ENCODE data around the gene CDIPT. TPM values are rescaled to one million over a fixed set of nuclear protein-coding genes. Genes with fewer than 3 reads are reported as not detected.

The CDIPT gene
- total and polyA plus RNA-seq, 2 of the 13 experiments (the other 11 are each of a cell fraction or from before 2014, with no cell fraction given), result 54.9 to 97.5 TPM

DNA sequence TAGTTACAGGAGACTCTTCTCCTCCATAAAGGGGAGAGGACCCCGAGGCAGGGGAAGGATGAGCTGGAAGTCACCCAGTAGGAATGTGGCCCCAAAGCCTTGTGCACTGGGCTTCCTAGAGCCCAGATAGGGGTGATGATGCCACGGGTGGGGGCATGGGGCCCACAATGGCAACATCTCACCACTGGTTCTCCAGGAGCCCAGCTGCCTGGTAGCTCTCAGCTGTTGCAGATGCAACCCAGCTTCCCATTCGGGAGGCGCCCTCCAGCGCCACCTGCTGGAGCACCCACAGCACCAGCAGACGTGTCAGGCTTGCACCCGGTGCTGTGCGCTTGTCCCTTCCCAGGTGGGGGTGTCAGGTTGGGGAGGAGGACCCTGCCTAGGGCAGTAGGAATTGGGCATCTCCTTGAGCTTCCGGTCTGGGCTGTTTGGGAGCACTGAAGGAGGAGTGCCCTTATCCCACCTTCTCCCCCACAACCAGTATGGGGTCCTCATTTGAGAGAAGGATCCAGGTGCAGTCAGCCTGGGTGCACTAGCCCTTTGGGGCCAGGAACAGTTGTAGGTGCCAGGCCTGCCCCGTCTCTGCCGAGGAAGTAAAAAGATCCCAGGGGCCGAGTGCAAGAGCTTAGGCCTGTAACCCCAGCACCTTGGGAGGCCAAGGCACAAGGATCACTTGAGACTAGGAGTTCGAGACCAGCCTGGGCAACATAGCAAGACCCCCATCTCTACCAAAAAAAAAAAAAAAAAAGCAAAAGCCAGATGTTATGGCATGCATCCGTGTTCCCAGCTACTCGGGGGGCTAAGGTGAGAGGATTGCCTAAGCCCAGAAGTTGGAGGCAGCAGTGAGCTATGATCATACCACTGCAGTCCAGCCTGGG lies 14.4 kb downstream of the CDIPT start (continued):
- TF ChIP-seq ZBTB3 (CRISPR knock-in tag; IDR thresholded peaks at IDR 0.05; ENCODE audit: borderline replicate concordance, low read depth), result no peak
- TF ChIP-seq ZBTB38 (CRISPR knock-in tag; IDR thresholded peaks at IDR 0.05), result peak; percentile 63
- TF ChIP-seq KLF15 (CRISPR knock-in tag; IDR thresholded peaks at IDR 0.05; ENCODE audit: borderline replicate concordance), result no peak
- TF ChIP-seq ZNF570 (CRISPR knock-in tag; IDR thresholded peaks at IDR 0.05; ENCODE audit: borderline replicate concordance), result no peak
- 0 out of 2 replicates have a peak, but pooled peaks have one; percentile 39 for TF ChIP-seq HOXD1 (CRISPR knock-in tag; IDR thresholded peaks at IDR 0.05)
- peak; percentile 42; the same call in 1 of the 2 replicates for TF ChIP-seq HDAC2 (CRISPR knock-in tag; IDR thresholded peaks at IDR 0.05)
- TF ChIP-seq JUN (CRISPR knock-in tag; IDR thresholded peaks at IDR 0.05), result no peak
- 0 out of 2 replicates have a peak, but pooled peaks have one; percentile 63 for TF ChIP-seq ZNF33B (CRISPR knock-in tag; IDR thresholded peaks at IDR 0.05)
- TF ChIP-seq FOXO1 (CRISPR knock-in tag; IDR thresholded peaks at IDR 0.05), result peak; percentile 67; the same call in 1 of the 2 replicates
- TF ChIP-seq, protein P1, sequence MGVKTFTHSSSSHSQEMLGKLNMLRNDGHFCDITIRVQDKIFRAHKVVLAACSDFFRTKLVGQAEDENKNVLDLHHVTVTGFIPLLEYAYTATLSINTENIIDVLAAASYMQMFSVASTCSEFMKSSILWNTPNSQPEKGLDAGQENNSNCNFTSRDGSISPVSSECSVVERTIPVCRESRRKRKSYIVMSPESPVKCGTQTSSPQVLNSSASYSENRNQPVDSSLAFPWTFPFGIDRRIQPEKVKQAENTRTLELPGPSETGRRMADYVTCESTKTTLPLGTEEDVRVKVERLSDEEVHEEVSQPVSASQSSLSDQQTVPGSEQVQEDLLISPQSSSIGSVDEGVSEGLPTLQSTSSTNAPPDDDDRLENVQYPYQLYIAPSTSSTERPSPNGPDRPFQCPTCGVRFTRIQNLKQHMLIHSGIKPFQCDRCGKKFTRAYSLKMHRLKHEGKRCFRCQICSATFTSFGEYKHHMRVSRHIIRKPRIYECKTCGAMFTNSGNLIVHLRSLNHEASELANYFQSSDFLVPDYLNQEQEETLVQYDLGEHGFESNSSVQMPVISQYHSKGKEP (CRISPR knock-in tag; IDR thresholded peaks at IDR 0.05), result no peak
- TF ChIP-seq ZNF431 (CRISPR knock-in tag; IDR thresholded peaks at IDR 0.05; ENCODE audit: borderline replicate concordance, low read depth), result no peak
- TF ChIP-seq, protein P2, sequence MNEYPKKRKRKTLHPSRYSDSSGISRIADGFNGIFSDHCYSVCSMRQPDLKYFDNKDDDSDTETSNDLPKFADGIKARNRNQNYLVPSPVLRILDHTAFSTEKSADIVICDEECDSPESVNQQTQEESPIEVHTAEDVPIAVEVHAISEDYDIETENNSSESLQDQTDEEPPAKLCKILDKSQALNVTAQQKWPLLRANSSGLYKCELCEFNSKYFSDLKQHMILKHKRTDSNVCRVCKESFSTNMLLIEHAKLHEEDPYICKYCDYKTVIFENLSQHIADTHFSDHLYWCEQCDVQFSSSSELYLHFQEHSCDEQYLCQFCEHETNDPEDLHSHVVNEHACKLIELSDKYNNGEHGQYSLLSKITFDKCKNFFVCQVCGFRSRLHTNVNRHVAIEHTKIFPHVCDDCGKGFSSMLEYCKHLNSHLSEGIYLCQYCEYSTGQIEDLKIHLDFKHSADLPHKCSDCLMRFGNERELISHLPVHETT (CRISPR knock-in tag; conservative IDR thresholded peaks at IDR 0.05), result no peak
- 0 out of 2 replicates have a peak, but pooled peaks have one; percentile 21 for TF ChIP-seq KDM4B (CRISPR knock-in tag; IDR thresholded peaks at IDR 0.05)
- TF ChIP-seq, protein P3, sequence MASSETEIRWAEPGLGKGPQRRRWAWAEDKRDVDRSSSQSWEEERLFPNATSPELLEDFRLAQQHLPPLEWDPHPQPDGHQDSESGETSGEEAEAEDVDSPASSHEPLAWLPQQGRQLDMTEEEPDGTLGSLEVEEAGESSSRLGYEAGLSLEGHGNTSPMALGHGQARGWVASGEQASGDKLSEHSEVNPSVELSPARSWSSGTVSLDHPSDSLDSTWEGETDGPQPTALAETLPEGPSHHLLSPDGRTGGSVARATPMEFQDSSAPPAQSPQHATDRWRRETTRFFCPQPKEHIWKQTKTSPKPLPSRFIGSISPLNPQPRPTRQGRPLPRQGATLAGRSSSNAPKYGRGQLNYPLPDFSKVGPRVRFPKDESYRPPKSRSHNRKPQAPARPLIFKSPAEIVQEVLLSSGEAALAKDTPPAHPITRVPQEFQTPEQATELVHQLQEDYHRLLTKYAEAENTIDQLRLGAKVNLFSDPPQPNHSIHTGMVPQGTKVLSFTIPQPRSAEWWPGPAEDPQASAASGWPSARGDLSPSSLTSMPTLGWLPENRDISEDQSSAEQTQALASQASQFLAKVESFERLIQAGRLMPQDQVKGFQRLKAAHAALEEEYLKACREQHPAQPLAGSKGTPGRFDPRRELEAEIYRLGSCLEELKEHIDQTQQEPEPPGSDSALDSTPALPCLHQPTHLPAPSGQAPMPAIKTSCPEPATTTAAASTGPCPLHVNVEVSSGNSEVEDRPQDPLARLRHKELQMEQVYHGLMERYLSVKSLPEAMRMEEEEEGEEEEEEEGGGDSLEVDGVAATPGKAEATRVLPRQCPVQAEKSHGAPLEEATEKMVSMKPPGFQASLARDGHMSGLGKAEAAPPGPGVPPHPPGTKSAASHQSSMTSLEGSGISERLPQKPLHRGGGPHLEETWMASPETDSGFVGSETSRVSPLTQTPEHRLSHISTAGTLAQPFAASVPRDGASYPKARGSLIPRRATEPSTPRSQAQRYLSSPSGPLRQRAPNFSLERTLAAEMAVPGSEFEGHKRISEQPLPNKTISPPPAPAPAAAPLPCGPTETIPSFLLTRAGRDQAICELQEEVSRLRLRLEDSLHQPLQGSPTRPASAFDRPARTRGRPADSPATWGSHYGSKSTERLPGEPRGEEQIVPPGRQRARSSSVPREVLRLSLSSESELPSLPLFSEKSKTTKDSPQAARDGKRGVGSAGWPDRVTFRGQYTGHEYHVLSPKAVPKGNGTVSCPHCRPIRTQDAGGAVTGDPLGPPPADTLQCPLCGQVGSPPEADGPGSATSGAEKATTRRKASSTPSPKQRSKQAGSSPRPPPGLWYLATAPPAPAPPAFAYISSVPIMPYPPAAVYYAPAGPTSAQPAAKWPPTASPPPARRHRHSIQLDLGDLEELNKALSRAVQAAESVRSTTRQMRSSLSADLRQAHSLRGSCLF (CRISPR knock-in tag; IDR thresholded peaks at IDR 0.05; ENCODE audit: borderline replicate concordance), result no peak
- no peak for TF ChIP-seq ZNF776 (CRISPR knock-in tag; IDR thresholded peaks at IDR 0.05)
- TF ChIP-seq ZFP1 (CRISPR knock-in tag; IDR thresholded peaks at IDR 0.05), result no peak
- peak; percentile 91 for TF ChIP-seq KDM2A (CRISPR knock-in tag; IDR thresholded peaks at IDR 0.05; ENCODE audit: borderline replicate concordance, low read depth)
- TF ChIP-seq MBNL3 (CRISPR knock-in tag; conservative IDR thresholded peaks at IDR 0.05), result no peak
- TF ChIP-seq ZNF768 (CRISPR knock-in tag; IDR thresholded peaks at IDR 0.05), result peak; percentile 85; the same call in 1 of the 2 replicates
- TF ChIP-seq ZNF691 (CRISPR knock-in tag; IDR thresholded peaks at IDR 0.05; ENCODE audit: borderline replicate concordance, low read depth), result peak; percentile 92; the same call in 1 of the 2 replicates
- TF ChIP-seq ZBTB20 (CRISPR knock-in tag; IDR thresholded peaks at IDR 0.05; ENCODE audit: borderline replicate concordance, low read depth), result no peak
